Colonic mucosa (tissue), 4 donors: ENCODE data around the gene SCARF1. TPM values are rescaled to one million over a fixed set of nuclear protein-coding genes. Genes with fewer than 3 reads are reported as not detected.
A peak's percentile ranks its signal among the peaks of the same experiment; 100 is the strongest.

Source experiments
- DNase-seq: peaks from one replicate; pipeline ENCODE4 v3.0.0-alpha.2; 2020
- H3K27ac ChIP-seq: fragments of 200-600 bp; one replicate; pipeline ENCODE4 v1.8.0; 2021
- H3K27me3 ChIP-seq: fragments of 200-600 bp; one replicate; pipeline ENCODE4 v1.8.0; 2021
- H3K36me3 ChIP-seq: fragments of 200-600 bp; one replicate; pipeline ENCODE4 v1.8.0; 2021
- H3K4me1 ChIP-seq: fragments of 200-600 bp; one replicate; pipeline ENCODE4 v1.8.0; 2021; ENCODE audit warnings: mild to moderate bottlenecking
- H3K4me3 ChIP-seq: fragments of 200-600 bp; one replicate; pipeline ENCODE4 v1.8.0; 2021
- H3K9ac ChIP-seq, 2 donors: one replicate each; pipeline ENCODE4 v1.7.0; 2013; ENCODE audit warnings: control low read depth in 2 of 2, low read depth in 2 of 2, low read length in 2 of 2
- H3K9me3 ChIP-seq: fragments of 200-600 bp; one replicate; pipeline ENCODE4 v1.8.0; 2021
- intact Hi-C: fragments of 100-400 bp; cut with DNase I; formaldehyde crosslinking; loops from one replicate; pipeline ENCODE4 v1.14.1; 2022
- total RNA-seq, 2 donors: library from RNA; stranded (reverse); fragmentation: NEBNext Ultra II Directional in 1 of 2; extraction: Animal tissue kit (Norgen Biotek cat#: 25700) in 1 of 2; gene quantifications; one replicate each; pipeline ENCODE4 v1.2.1, GENCODE V29; 2021
- TF ChIP-seq, protein P1 (sequence below): fragments of 200-600 bp; IDR thresholded peaks from one replicate; pipeline ENCODE4 v1.8.0; 2022; ENCODE audit warnings: antibody characterized with exemption, mild to moderate bottlenecking
- donor health status: healthy.
- donor health status: DM: no; HTN: no; CAD: no.
- donor health status: DM: no; HTN: no; CAD: no.

SCARF1 gene
- total RNA-seq, 2 donors from 2014 or later, result 6.3 to 7.7 TPM

DNA sequence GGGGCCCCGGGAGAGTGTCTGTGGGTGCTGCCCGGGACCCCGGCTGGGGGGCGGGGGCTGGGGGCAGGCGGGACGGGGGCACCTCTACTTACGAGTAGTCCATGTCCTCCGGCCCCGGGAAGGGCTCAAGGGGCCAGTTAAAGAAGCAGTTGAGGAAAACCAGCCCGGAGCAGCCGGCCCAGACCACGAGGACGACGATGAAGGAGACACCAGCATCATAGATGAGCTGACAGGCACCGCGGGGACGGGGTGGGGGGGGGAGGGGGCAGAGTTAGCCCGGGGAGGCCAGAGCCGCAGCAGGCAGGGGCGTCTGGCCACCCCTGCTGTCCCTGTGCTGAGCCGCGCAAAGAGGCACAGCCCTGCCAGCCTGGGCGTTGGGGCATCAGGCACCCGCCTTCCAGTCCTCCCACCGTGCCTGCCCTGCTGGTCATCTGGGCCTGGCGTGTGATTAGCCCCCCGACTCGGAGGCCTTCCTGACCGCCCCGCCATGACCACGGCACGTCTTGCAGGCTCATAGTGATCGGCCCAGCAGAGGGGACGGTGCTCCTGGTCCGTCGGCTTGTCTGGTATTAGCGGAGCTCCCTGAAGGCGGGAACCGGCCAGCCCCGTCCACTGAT, 54.0 kb downstream of the SCARF1 start:
- intact Hi-C loops, result no loop called here
- Histone ChIP-seq H3K36me3 (no peaks in the 10 kb centered on the region), H3K27me3 (no peaks in the 10 kb centered on the region), H3K9me3 (no peaks in the 10 kb centered on the region), H3K9ac (no peak overlapping the region), H3K4me3 (no peak overlapping the region), H3K4me1 (peaks cover 30% of the 10 kb centered on the region), H3K27ac (no peak overlapping the region)
- no peak for DNase-seq
- TF ChIP-seq, protein P1, sequence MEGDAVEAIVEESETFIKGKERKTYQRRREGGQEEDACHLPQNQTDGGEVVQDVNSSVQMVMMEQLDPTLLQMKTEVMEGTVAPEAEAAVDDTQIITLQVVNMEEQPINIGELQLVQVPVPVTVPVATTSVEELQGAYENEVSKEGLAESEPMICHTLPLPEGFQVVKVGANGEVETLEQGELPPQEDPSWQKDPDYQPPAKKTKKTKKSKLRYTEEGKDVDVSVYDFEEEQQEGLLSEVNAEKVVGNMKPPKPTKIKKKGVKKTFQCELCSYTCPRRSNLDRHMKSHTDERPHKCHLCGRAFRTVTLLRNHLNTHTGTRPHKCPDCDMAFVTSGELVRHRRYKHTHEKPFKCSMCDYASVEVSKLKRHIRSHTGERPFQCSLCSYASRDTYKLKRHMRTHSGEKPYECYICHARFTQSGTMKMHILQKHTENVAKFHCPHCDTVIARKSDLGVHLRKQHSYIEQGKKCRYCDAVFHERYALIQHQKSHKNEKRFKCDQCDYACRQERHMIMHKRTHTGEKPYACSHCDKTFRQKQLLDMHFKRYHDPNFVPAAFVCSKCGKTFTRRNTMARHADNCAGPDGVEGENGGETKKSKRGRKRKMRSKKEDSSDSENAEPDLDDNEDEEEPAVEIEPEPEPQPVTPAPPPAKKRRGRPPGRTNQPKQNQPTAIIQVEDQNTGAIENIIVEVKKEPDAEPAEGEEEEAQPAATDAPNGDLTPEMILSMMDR, result no peak

DNA sequence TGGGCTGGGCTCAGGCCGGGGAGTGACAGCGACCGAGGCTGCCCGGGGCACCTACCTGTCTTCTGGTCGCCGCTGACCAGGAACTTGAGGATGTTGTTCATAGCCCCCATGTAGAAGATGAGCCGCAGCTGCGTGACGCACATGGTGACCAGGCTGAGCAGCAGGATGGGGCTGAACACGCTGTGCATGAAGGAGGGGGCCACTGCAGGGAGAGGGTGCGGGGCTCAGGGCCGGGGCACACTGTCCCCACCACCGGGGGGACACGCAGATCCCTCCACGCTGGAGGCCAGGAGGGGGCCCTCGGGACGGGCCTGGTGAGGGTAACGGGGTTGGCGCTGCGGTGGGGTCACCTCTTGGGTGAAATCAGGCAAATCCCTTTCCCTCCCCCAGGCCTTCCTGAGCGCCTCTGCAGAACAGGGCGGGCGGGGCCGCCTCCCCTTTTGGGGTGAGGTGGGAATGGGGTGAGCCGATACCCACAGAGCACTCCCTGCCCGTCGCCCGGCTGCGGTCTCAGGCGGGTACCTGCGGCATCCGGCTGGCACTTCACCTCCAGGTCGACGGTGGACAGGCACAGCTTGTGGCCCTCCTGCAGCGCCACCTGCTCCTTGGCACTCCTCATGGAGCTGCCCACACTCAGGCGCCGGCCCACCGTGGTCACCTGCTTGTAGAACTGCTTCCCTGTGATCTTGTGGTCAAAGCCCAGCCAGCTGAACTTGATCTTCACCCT, 54.6 kb downstream of the SCARF1 start:
- H3K9ac ChIP-seq, result peak overlapping the region; percentile 13 to 48
- H3K4me1 ChIP-seq, result peaks cover 30% of the 10 kb centered on the region
- no peaks in the 10 kb centered on the region for H3K9me3 ChIP-seq
- H3K36me3 ChIP-seq, result no peaks in the 10 kb centered on the region
- no peak overlapping the region for H3K4me3 ChIP-seq
- no peak for DNase-seq
- intact Hi-C loops, result no loop called here
- H3K27me3 ChIP-seq, result no peaks in the 10 kb centered on the region
- TF ChIP-seq, protein P1, result no peak
- H3K27ac ChIP-seq, result peak overlapping the region; percentile 77

DNA sequence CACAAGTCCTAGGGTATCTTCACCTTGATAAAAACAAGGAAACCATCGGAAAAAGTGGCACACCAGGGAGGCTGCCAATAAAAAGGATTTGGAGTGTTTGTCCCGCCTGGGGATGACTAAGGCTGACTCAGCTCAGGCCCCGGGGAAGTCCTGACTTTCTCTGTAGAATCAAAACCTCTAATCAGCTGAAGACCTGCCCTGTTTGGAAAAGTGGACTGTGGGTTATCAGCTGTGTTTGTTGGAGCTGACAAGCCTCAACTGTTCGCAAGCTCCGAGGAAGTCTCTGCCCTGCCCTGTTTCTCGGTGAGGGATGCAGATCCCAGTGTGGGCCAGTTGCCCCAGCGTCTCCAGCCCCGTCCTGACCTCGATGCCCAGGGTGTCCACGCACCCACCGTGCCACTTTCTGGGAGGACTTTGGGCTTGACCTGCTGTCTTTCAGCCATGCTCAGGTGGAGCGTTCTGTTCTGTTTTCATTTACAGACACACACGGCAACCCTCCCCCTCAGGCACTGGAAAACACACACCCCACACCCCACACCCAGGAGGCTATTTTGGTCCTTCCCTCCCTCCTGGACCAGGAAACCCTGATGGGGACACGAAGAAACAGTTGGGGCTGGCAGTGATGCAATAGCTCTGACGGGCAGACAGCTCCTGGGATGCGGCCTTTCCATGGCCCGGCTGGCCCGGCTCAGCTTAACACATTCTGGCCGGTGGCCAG, 55.3 kb downstream of the SCARF1 start:
- Histone ChIP-seq H3K27me3 (no peaks in the 10 kb centered on the region), H3K36me3 (no peaks in the 10 kb centered on the region), H3K4me3 (no peak overlapping the region), H3K9ac (peak overlapping the region; percentile 13 to 48), H3K4me1 (peaks cover 30% of the 10 kb centered on the region), H3K27ac (peak overlapping the region; percentile 77), H3K9me3 (no peaks in the 10 kb centered on the region)
- intact Hi-C loops, result no loop called here
- DNase-seq, result peak; percentile 85
- TF ChIP-seq, protein P1, result no peak

DNA sequence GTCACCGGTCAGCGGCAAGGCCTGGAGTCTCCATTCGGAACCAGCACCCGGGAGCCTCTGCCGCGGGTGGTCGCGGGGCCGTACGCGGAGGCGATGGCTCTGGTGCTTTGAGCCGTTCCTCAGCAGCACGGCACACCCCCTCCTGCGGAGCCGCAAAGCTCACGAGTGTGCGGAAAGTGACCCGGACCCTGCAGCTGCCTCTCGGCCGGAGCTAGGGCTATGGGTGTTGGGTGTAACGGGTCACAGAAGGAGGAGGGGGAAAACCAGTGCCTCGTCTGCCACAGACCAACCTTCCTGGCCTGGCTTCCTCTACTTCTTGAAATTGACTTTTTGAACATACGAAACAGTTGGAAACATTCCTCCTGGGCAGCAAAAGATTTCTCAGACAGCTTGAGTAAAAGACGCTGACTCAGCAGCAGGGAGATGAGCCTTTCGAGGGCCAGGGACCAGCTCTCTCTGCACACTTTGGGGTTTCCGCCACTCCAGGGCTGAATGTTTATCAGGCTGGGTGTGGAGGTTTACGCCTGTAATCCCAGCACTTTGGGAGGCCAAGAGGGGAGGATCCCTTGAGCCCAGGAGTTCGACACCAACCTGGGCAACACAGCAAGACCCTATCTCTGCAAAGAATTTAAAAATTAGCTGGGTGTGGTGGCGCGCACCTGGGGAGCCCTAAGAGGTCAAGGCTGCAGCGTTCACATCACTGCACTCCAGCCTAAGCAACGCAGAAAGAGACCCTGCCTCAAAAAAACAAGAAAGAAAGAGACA, 56.5 kb downstream of the SCARF1 start:
- H3K9ac ChIP-seq, result no peak overlapping the region
- H3K36me3 ChIP-seq, result no peaks in the 10 kb centered on the region

More for the DNA sequence above, 56.5 kb downstream of the SCARF1 start:
- TF ChIP-seq, protein P1, result no peak
- no peaks in the 10 kb centered on the region for H3K27me3 ChIP-seq
- intact Hi-C loops, result no loop called here
- H3K9me3 ChIP-seq, result no peaks in the 10 kb centered on the region
- peaks cover 30% of the 10 kb centered on the region for H3K4me1 ChIP-seq
- no peak overlapping the region for H3K4me3 ChIP-seq
- DNase-seq, result no peak
- H3K27ac ChIP-seq, result no peak overlapping the region
